ENCODE results near the gene SH2D4B. TPM values are rescaled to one million over a fixed set of nuclear protein-coding genes. Genes with fewer than 3 reads are reported as not detected.
A peak's percentile ranks its signal among the peaks of the same experiment; 100 is the strongest.

SH2D4B gene
- total and polyA plus RNA-seq, 2 of the 13 experiments (the other 11 are each of a cell fraction or from before 2014, with no cell fraction given) = not detected

- WGBS (ENCODE audit: low lambda C conversion rate) = 97% methylated on average over 11 of the region's 12 CpGs
- in situ Hi-C loops (cut with HindIII; ENCODE audit: extremely low pct_ligation_motif_present, low pct_unique_long_range_greater_than_20kb) (loop anchor here (25.0 kb wide), 1 partner anchor 254 kb away; no protein-coding TSS in a partner anchor), intact Hi-C loops (cut with micrococcal nuclease; ENCODE audit: unreplicated experiment) (no loop called here)
- Histone ChIP-seq H4K20me1 (ENCODE audit: insufficient read depth, low read length) (no peaks in the 10 kb centered on the region), H2AFZ (ENCODE audit: low read length) (no peak overlapping the region), H3K4me2 (ENCODE audit: low read depth, low read length) (no peak overlapping the region), H3K9ac (ENCODE audit: insufficient read depth, low read depth, low read length) (no peak overlapping the region), H3K9me3 (ENCODE audit: low read length) (no peaks in the 10 kb centered on the region), H3K27ac (ENCODE audit: extremely low read length, insufficient read depth, low read length) (no peak overlapping the region), H3K27me3 (ENCODE audit: control insufficient read depth in 1 of 2, insufficient read depth in 2 of 2, low read length in 2 of 2) (no peaks in the 10 kb centered on the region), H3K79me2 (ENCODE audit: insufficient read depth, low read length) (no peaks in the 10 kb centered on the region), H3K4me3 (replicated peaks in 1 of 3; ENCODE audit: insufficient read depth in 1 of 3, low read depth in 2 of 3, low read length in 3 of 3) (no peak overlapping the region), H3K4me1 (ENCODE audit: insufficient read depth, low read length) (no peaks in the 10 kb centered on the region), H3K36me3 (replicated peaks in 1 of 2; ENCODE audit: control insufficient read depth in 1 of 2, insufficient read depth in 2 of 2, low read length in 2 of 2) (peaks cover 59 to 90% of the 10 kb centered on the region in 2 experiments)
- no peak for TF ChIP-seq DDIT3 (CRISPR knock-in tag; IDR thresholded peaks at IDR 0.05)
- peak; percentile 16 for TF ChIP-seq AGO2 (optimal IDR thresholded peaks at IDR 0.05; ENCODE audit: low read depth, low read length)
- FAIRE-seq = no peak
- POLR2A ChIA-PET = no interaction called here
- DNase-seq (ENCODE audit: low spot score) = no peak
- ATAC-seq = no peak
- no TSS peak for BruUV-seq (replicated peaks)
- CTCF ChIA-PET (ENCODE audit: low intra/inter-chr PET ratio, low total read pairs) = no interaction called here
Observed at GRCh38 chr10:80515941-80516340, 21.8 kb upstream of the SH2D4B start.

GRCh38 chr10:80516506-80517075 lies 21.1 kb upstream of the SH2D4B start:
- no peak for FAIRE-seq

More at GRCh38 chr10:80516506-80517075, 21.1 kb upstream of the SH2D4B start:
- ATAC-seq (no peak), DNase-seq (ENCODE audit: low spot score) (no peak)
- intact Hi-C loops (cut with micrococcal nuclease; ENCODE audit: unreplicated experiment) = no loop called here
- Histone ChIP-seq H3K9me3 (ENCODE audit: low read length) (no peaks in the 10 kb centered on the region), H3K4me3 (replicated peaks in 1 of 3; ENCODE audit: insufficient read depth in 1 of 3, low read depth in 2 of 3, low read length in 3 of 3) (no peak overlapping the region), H3K4me2 (ENCODE audit: low read depth, low read length) (no peak overlapping the region), H3K36me3 (replicated peaks in 1 of 2; ENCODE audit: control insufficient read depth in 1 of 2, insufficient read depth in 2 of 2, low read length in 2 of 2) (peaks cover 54 to 84% of the 10 kb centered on the region in 2 experiments), H4K20me1 (ENCODE audit: insufficient read depth, low read length) (no peaks in the 10 kb centered on the region), H3K27ac (ENCODE audit: extremely low read length, insufficient read depth, low read length) (no peak overlapping the region), H2AFZ (ENCODE audit: low read length) (no peak overlapping the region), H3K4me1 (ENCODE audit: insufficient read depth, low read length) (no peaks in the 10 kb centered on the region), H3K79me2 (ENCODE audit: insufficient read depth, low read length) (no peaks in the 10 kb centered on the region), H3K27me3 (ENCODE audit: control insufficient read depth in 1 of 2, insufficient read depth in 2 of 2, low read length in 2 of 2) (no peaks in the 10 kb centered on the region), H3K9ac (ENCODE audit: insufficient read depth, low read depth, low read length) (no peak overlapping the region)
- CTCF ChIA-PET (ENCODE audit: low intra/inter-chr PET ratio, low total read pairs) = no interaction called here
- BruUV-seq (replicated peaks) = no TSS peak
- POLR2A ChIA-PET = no interaction called here
- in situ Hi-C loops (cut with HindIII; ENCODE audit: extremely low pct_ligation_motif_present, low pct_unique_long_range_greater_than_20kb) = loop anchor here (25.0 kb wide), 1 partner anchor 254 kb away; no protein-coding TSS in a partner anchor
- 97% methylated on average over 5 of the region's 6 CpGs for WGBS (ENCODE audit: low lambda C conversion rate)
- TF ChIP-seq ZMYM2 (CRISPR knock-in tag; IDR thresholded peaks at IDR 0.05) = no peak
- no peak for TF ChIP-seq ZNF136 (CRISPR knock-in tag; IDR thresholded peaks at IDR 0.05; ENCODE audit: low read depth)
- peak; percentile 23 for TF ChIP-seq RBM22 (optimal IDR thresholded peaks at IDR 0.05; ENCODE audit: low read length)
- TF ChIP-seq ARNTL (CRISPR knock-in tag; IDR thresholded peaks at IDR 0.05) = no peak
- no peak for TF ChIP-seq KDM2A (CRISPR knock-in tag; IDR thresholded peaks at IDR 0.05; ENCODE audit: borderline replicate concordance, low read depth)

Data from HepG2 (cell line).